Measurements from ENCODE around the gene CLECL1. TPM values are rescaled to one million over a fixed set of nuclear protein-coding genes. Genes with fewer than 3 reads are reported as not detected.

CLECL1 gene
- total and polyA plus RNA-seq, 2 donors (not counting 3 experiments of a cell fraction or from before 2014, with no cell fraction given): not detected

- TF ChIP-seq FOS (IDR thresholded peaks at IDR 0.05; ENCODE audit: borderline replicate concordance, insufficient read depth, low read length): no peak
- TF ChIP-seq POLR2AphosphoS5 (IDR thresholded peaks at IDR 0.05; ENCODE audit: insufficient read depth, low read depth, low read length): no peak
- no peak for TF ChIP-seq JUN (IDR thresholded peaks at IDR 0.05; ENCODE audit: borderline replicate concordance, insufficient read depth, insufficient read length, low read depth)
- no peak for TF ChIP-seq POLR2A (IDR thresholded peaks at IDR 0.05; ENCODE audit: low read depth, low read length)
- TF ChIP-seq MAX (IDR thresholded peaks at IDR 0.05; ENCODE audit: insufficient read depth, insufficient read length): no peak
- TF ChIP-seq MYC (IDR thresholded peaks at IDR 0.05; ENCODE audit: low read depth, low read length): no peak
- no peak for TF ChIP-seq GATA2 (IDR thresholded peaks at IDR 0.05; ENCODE audit: insufficient read depth, insufficient read length, low read depth, low read length)
- ChIA-PET POLR2A (no interaction called here), CTCF (interaction anchor here (1.0 to 1.7 kb wide), 4 partner anchors 11 to 88 kb away, joined by 3 to 5 read pairs (median 4); no protein-coding TSS in a partner anchor)
- no peak overlapping the region for H3K4me2 ChIP-seq (ENCODE audit: insufficient read depth, low read length)
- no peaks in the 10 kb centered on the region for H3K36me3 ChIP-seq (ENCODE audit: control insufficient read depth in 2 of 2, extremely low read depth in 1 of 2, insufficient read depth in 2 of 2, low read length in 2 of 2)
- no TSS peak for BruUV-seq (replicated peaks)
- no peak overlapping the region for H3K9ac ChIP-seq (replicated peaks; ENCODE audit: extremely low read depth, insufficient read depth, low read length)
- no peak overlapping the region for H3K27ac ChIP-seq (ENCODE audit: insufficient read depth, low read depth, low read length)
- DNase-seq (ENCODE audit: low read depth, low spot score) (no peak), FAIRE-seq (no peak)
- intact Hi-C loops (cut with micrococcal nuclease): no loop called here
- dilution Hi-C loops (cut with MboI; ENCODE audit: extremely low pct_ligation_motif_present, low sequenced_read_pairs): no loop called here
- no peaks in the 10 kb centered on the region for H3K79me2 ChIP-seq (ENCODE audit: control insufficient read depth, insufficient read depth, low read length)
- peaks cover 32% of the 10 kb centered on the region for H3K4me1 ChIP-seq (ENCODE audit: control insufficient read depth, extremely low read depth, insufficient read depth, low read length)
- H3K9me1 ChIP-seq (replicated peaks; ENCODE audit: control insufficient read depth, extremely low read depth, insufficient read depth, low read length): no peaks in the 10 kb centered on the region
- H3K9me3 ChIP-seq (replicated peaks; ENCODE audit: control insufficient read depth, insufficient read depth, low read length): no peaks in the 10 kb centered on the region
- H2AFZ ChIP-seq (ENCODE audit: low read depth, low read length): no peak overlapping the region
- no peaks in the 10 kb centered on the region for H3K27me3 ChIP-seq (ENCODE audit: control insufficient read depth in 2 of 2, insufficient read depth in 2 of 2, low read length in 2 of 2)
- no peaks in the 10 kb centered on the region for H4K20me1 ChIP-seq (replicated peaks; ENCODE audit: control insufficient read depth, extremely low read depth, insufficient read depth, low read length)
- no peak overlapping the region for H3K4me3 ChIP-seq (replicated peaks in 1 of 3; ENCODE audit: insufficient read depth in 1 of 3, low read depth in 1 of 3, low read length in 3 of 3)
Measured at GRCh38 chr12:9724023-9724422, 8.9 kb downstream of the CLECL1 start.

- TSS peak; percentile 94 for BruUV-seq (replicated peaks)
- H4K20me1 ChIP-seq (replicated peaks; ENCODE audit: control insufficient read depth, extremely low read depth, insufficient read depth, low read length): no peaks in the 10 kb centered on the region
- POLR2A ChIA-PET: no interaction called here
- intact Hi-C loops (cut with micrococcal nuclease) (no loop called here), dilution Hi-C loops (cut with MboI; ENCODE audit: extremely low pct_ligation_motif_present, low sequenced_read_pairs) (no loop called here)
- H3K36me3 ChIP-seq (ENCODE audit: control insufficient read depth in 2 of 2, extremely low read depth in 1 of 2, insufficient read depth in 2 of 2, low read length in 2 of 2): no peaks in the 10 kb centered on the region
- H3K27me3 ChIP-seq (ENCODE audit: control insufficient read depth in 2 of 2, insufficient read depth in 2 of 2, low read length in 2 of 2): no peaks in the 10 kb centered on the region
- H3K9me3 ChIP-seq (replicated peaks; ENCODE audit: control insufficient read depth, insufficient read depth, low read length): no peaks in the 10 kb centered on the region
- CTCF ChIA-PET: interaction anchor here (0.8 to 2.5 kb wide), 11 partner anchors 8 to 89 kb away, joined by 3 to 15 read pairs (median 5); no protein-coding TSS in a partner anchor
- peak overlapping the region; percentile 87 for H3K4me2 ChIP-seq (ENCODE audit: insufficient read depth, low read length)
- H2AFZ ChIP-seq (ENCODE audit: low read depth, low read length): peak overlapping the region; percentile 53
- H3K4me1 ChIP-seq (ENCODE audit: control insufficient read depth, extremely low read depth, insufficient read depth, low read length): peaks cover 23% of the 10 kb centered on the region
- H3K27ac ChIP-seq (ENCODE audit: insufficient read depth, low read depth, low read length): peak overlapping the region; percentile 82
- peak overlapping the region in 1 of 3 experiments; percentile 6 for H3K4me3 ChIP-seq (replicated peaks in 1 of 3; ENCODE audit: insufficient read depth in 1 of 3, low read depth in 1 of 3, low read length in 3 of 3)
- peak overlapping the region; percentile 45 for H3K9ac ChIP-seq (replicated peaks; ENCODE audit: extremely low read depth, insufficient read depth, low read length)
- DNase-seq (ENCODE audit: low read depth, low spot score): peak; percentile 76
- peak; percentile 21 for TF ChIP-seq POLR2AphosphoS5 (IDR thresholded peaks at IDR 0.05; ENCODE audit: insufficient read depth, low read depth, low read length)
- no peak for TF ChIP-seq MYC (IDR thresholded peaks at IDR 0.05; ENCODE audit: low read depth, low read length)
- no peak for TF ChIP-seq CTCF (IDR thresholded peaks at IDR 0.05; ENCODE audit: extremely low read depth in 1 of 2, insufficient read depth in 1 of 2, low read depth in 1 of 2, low read length in 2 of 2)
- no peak for TF ChIP-seq EZH2 (IDR thresholded peaks at IDR 0.05; ENCODE audit: borderline replicate concordance, low read depth, low read length, severe bottlenecking)
- no peak for TF ChIP-seq POLR2A (IDR thresholded peaks at IDR 0.05; ENCODE audit: low read depth, low read length)
- no peak for TF ChIP-seq MAX (IDR thresholded peaks at IDR 0.05; ENCODE audit: insufficient read depth, insufficient read length)
- peak; percentile 76 for TF ChIP-seq JUN (IDR thresholded peaks at IDR 0.05; ENCODE audit: borderline replicate concordance, insufficient read depth, insufficient read length, low read depth)
- no peak for TF ChIP-seq GATA2 (IDR thresholded peaks at IDR 0.05; ENCODE audit: insufficient read depth, insufficient read length, low read depth, low read length)
- TF ChIP-seq FOS (IDR thresholded peaks at IDR 0.05; ENCODE audit: borderline replicate concordance, insufficient read depth, low read length): peak; percentile 86
- peak; percentile 85 for FAIRE-seq
- no peaks in the 10 kb centered on the region for H3K9me1 ChIP-seq (replicated peaks; ENCODE audit: control insufficient read depth, extremely low read depth, insufficient read depth, low read length)
- H3K79me2 ChIP-seq (ENCODE audit: control insufficient read depth, insufficient read depth, low read length): no peaks in the 10 kb centered on the region
Measured at GRCh38 chr12:9721394-9722092, 11.4 kb downstream of the CLECL1 start.
